GM12874 (cell line): ENCODE results near the gene CEBPB.
A peak's percentile ranks its signal among the peaks of the same experiment; 100 is the strongest.

Experiments
- TF ChIP-seq, protein P1 (sequence below): IDR thresholded peaks from 2 replicates; pipeline ENCODE4 v1.5.1; 2011; ENCODE audit warnings: low read depth, mild to moderate bottlenecking, control low read depth, low read length, moderate library complexity; ENCODE audit not compliant: insufficient read depth

The CEBPB gene

DNA sequence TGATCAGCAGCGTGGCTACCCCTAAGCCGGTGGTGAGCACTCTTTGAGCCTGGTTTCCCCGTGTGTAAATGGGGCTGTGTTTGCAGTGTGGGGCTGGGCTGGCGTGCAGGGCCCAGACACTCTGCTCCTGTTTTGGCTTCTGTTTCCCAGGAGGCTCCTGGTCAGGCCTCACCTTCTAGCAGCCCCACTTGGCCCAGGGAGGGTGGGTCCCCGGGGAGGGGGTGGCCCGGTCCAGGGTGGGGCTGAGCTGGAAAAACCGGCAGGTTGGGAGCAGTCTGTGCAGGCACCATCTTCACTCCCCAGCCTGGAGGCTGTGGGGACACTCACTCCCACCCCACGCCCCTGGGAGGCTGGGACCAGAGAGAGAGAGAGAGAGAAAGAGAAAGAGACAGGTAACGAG is 25.3 kb downstream of the CEBPB start:
- TF ChIP-seq, protein P1, sequence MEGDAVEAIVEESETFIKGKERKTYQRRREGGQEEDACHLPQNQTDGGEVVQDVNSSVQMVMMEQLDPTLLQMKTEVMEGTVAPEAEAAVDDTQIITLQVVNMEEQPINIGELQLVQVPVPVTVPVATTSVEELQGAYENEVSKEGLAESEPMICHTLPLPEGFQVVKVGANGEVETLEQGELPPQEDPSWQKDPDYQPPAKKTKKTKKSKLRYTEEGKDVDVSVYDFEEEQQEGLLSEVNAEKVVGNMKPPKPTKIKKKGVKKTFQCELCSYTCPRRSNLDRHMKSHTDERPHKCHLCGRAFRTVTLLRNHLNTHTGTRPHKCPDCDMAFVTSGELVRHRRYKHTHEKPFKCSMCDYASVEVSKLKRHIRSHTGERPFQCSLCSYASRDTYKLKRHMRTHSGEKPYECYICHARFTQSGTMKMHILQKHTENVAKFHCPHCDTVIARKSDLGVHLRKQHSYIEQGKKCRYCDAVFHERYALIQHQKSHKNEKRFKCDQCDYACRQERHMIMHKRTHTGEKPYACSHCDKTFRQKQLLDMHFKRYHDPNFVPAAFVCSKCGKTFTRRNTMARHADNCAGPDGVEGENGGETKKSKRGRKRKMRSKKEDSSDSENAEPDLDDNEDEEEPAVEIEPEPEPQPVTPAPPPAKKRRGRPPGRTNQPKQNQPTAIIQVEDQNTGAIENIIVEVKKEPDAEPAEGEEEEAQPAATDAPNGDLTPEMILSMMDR, result no peak

DNA sequence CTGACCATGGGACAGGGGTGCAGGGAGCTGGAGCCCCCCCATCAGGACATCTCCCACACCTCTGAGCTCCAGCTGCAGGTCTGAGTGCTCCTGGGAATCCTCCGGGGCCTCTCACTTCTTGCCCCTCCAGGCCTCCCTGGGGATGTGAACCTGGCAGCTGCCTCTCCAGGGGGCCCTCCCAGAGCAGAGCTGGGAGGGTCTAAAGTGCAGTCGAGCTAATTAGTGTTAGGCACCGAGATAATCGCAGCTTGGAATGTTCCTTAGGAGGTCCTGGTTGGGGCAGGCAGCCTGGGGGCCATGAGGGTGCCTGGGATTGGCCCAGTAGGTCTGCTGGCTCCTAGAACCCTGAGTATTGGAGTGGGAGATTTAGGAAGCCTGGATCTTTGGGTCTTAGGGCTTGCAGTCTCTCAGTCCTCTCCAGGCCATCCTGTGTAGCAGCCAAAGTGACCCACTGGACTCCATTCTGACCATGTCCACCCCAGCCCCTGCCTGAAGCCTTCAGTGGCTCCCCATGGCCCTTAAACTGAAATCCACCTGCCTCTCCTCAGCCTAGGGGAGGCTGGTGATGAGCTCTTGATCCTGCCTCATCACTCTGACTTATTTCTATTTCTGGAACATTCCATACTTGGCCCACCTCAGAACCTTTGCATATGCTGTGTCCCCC is 26.0 kb downstream of the CEBPB start:
- TF ChIP-seq, protein P1, result no peak

DNA sequence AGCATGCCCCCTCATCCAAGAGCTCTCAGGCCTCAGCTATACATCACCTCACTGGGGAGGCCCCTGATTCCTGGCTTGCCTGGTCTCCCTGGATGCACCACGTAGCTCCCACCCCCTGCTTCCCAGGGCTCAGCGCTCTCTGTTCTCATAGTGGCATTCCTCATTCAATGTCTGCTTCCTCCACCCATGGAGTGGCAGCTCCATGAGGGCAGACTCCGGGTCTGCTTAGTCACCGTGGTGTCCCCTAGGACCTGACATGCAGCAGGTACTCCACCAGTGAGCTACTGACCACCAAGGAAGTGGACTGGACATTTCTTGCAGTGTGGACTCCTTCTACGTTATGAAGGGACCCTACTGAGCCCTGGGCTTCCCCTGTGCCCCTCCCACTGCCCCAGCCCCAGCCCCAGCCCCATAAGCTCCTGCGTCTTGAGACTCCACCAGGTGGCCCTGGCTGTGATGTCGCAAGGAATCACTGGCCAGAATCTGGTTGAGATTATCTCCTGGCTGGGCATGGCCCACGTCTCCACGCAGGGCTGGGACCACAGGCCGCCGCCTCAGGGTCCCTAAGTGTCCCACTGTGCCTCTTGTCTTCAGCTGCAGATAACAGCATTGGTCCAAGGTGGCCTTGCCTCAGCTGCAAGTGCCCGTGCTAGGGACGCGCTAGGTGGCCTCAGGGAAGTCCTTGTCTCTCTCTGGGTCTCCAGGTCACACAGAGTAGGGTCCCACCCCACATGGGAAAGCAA is 26.7 kb downstream of the CEBPB start:
- TF ChIP-seq, protein P1, result no peak

DNA sequence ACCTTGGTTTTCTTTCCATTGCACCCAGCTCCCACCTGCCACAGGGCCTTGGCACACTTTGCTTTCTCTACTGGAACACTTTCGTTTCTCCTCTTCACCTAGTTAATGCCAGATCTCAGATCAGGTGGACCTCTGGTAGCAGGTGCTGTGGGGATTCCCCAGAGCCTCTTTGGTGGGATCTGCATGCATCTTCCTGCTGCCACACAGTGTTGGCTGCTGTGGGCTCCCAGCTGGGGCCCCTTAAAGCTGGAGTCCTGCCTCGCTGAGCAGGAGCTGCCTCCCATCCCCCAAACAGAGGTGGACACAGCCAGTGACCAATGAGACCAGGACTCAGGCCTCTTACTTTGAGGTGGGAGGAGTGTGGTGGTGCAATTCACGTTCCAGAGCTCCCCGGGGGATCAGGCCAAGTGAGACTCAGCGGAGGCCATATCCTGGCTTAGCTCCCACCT is 28.4 kb downstream of the CEBPB start:
- TF ChIP-seq, protein P1, result no peak

DNA sequence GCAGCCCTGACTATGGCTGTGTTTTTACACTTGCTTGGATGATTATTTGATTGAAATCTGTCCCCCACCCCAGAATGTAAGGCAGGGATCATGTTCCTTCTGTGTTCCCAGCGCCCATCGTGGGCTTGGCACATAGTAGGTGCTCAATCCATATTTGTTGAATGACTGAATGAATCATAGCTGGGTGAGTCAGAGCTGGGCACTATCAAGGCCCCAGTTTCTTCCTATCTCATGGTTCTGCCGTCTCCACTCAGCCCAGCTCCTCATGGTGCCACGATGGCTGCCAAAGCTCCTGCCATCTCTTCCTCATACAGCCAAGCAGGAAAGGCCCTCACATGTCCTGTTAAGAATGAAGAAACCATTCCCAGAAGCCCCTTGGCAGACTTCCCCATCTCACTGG is 29.0 kb downstream of the CEBPB start:
- TF ChIP-seq, protein P1, result no peak

DNA sequence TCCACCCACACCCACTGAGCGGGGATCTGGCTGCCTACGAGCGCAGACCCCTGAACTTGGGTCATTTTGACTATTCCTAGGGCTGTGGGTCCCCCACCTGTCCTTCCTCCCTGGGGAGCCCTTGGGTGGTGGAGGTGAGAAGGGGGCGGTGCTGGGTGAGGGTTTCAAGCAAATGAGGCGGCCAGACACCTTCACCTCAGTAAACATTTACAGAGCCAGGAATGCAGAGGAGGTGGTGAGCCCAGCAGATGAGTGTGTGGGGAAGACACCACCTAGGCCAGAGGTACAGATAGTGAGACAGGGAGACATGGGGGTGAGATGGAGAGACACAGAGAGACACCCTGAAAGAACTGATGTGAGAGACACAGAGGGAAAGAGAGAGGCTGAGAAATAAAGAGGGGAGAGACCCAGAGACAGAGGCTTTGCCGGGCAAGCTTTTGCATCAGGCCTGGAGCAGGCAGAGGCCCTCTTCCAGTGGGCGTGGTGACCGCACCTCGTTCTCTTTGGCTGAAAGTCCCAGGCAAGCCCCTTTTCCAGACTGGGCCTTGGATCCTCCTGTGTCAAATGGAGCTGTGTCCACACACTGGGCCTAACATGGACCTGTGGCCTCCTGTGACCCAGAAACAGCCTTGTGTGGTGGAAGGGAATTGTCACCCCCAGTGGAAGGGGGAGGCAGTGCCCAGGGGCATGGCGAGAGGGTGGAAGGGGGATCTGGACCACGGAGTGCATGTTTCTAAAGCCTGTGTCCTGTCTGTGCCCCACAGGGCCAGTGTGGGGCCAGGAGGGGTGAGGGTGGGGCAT is 29.7 kb downstream of the CEBPB start:
- TF ChIP-seq, protein P1, result 0 out of 2 replicates have a peak, but pooled peaks have one; percentile 3

DNA sequence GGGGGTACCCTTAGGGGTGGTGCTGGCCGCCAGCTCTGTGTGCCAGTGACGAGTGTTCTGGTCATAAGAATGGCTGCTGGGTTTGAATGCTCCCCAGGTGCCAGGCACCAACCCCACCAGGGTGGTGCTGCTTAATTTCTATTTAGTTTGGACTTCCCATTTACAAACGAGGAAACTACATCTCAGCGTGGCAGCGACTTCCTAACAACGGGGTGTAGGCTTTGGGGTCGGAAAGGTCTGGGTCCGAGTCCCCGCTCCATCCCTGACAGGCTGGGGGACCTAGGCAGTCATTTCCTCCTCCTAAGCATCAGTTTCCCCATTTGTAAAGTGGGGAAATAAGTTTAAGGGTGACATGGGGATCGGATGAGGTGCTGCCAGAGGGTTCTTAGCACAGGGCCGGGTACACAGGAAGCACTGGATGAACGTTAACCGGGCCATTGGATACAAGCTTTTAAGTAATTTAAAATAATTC is 30.3 kb downstream of the CEBPB start:
- TF ChIP-seq, protein P1, result no peak
